H1 (cell line): Measurements from ENCODE around the gene CDC42EP3. TPM values are rescaled to one million over a fixed set of nuclear protein-coding genes. Genes with fewer than 3 reads are reported as not detected.

Experiments
- CBX5 ChIP-seq: fragments of 300-800, 300-1000 bp; sonication (generic); IDR thresholded peaks from 2 replicates; pipeline ENCODE4 v1.7.1; 2016; ENCODE audit warnings: antibody characterized with exemption, low read length, low read depth
- CTBP2 ChIP-seq: IDR thresholded peaks from 2 replicates; pipeline ENCODE4 v1.7.0; 2011; ENCODE audit warnings: borderline replicate concordance, mild to moderate bottlenecking, moderate library complexity, mixed read lengths, low read length; ENCODE audit not compliant: insufficient read depth, insufficient read length
- SIRT6 ChIP-seq: IDR thresholded peaks from one replicate; pipeline ENCODE4 v1.7.1; 2012; ENCODE audit warnings: low read length, inconsistent platforms
- TCF12 ChIP-seq: IDR thresholded peaks from 2 replicates; pipeline ENCODE4 v1.6.1; 2011; ENCODE audit warnings: low read depth, mild to moderate bottlenecking, low read length
- polyA plus RNA-seq, 7 experiments: library from polyadenylated mRNA; depleted of rRNA in 3 of 7; stranded (reverse) in 5 of 7; unstranded in 2 of 7; fragments of >200 nt in 5 of 7; fragments of 200-250 nt in 2 of 7; gene quantifications; 1 replicate in 5 of 7; 2 replicates in 1 of 7; 4 replicates in 1 of 7; pipeline versions ENCODE4 v1.2.1 to v1.2.3, GENCODE V29; 2011 to 2013; ENCODE audit warnings: missing spikeins in 2 of 7, mixed read lengths in 2 of 7
- total RNA-seq: library from RNA; stranded (reverse); fragmentation: NEBNext Ultra II Directional; extraction: Animal tissue kit (Norgen Biotek cat#: 25700); gene quantifications from 2 replicates; pipeline ENCODE4 v1.2.1, GENCODE V29; 2021

CDC42EP3 gene
- total and polyA plus RNA-seq, 2 of the 8 experiments (the other 6 are each of a cell fraction or from before 2014, with no cell fraction given): 18.4 to 24.7 TPM

DNA sequence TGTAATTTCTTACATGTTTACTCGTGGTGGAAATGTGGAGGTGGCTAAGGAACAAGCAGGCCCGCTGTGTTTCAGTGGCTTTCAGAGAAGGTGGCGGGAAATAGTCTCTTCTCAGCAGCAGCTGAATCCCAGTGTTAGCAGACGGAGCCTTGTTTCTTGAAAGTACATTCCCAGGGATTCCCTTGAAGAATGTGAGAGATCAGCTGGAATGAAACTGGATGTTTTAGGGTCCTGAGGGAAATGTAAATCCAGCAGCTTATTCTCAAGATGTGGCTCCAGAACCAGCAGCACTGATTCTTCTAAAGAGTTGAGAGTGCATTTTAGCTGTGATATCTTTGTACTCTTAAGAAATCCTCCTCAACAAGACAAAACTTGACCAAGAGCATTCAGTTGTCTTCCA, 59.1 kb downstream of the CDC42EP3 start (continued):
- no peak for TF ChIP-seq CBX5
- TF ChIP-seq CTBP2: no peak
- TF ChIP-seq SIRT6: no peak
- no peak for TF ChIP-seq TCF12
